Dendritic cell treated with granulocyte-macrophage colony-stimulating factor and Interleukin-4, amounts not matched to agents 40 ng/mL and 50 ng/mL, for 4 days (primary cell): ENCODE measurements around the gene ANTXR1.

Source experiments
- H3K27ac Mint-ChIP-seq: one replicate; pipeline ENCODE4 v1.8.0; 2022; ENCODE audit warnings: mild to moderate bottlenecking, mixed read lengths
- H3K27me3 Mint-ChIP-seq: one replicate; pipeline ENCODE4 v1.8.0; 2022; ENCODE audit warnings: mild to moderate bottlenecking, mixed read lengths
- H3K36me3 Mint-ChIP-seq: one replicate; pipeline ENCODE4 v1.8.0; 2022; ENCODE audit warnings: low read depth, mixed read lengths
- H3K4me1 Mint-ChIP-seq: one replicate; pipeline ENCODE4 v1.8.0; 2022; ENCODE audit warnings: low read depth, mixed read lengths
- H3K4me3 Mint-ChIP-seq: one replicate; pipeline ENCODE4 v1.8.0; 2022; ENCODE audit warnings: mild to moderate bottlenecking, moderate library complexity, mixed read lengths
- H3K9me3 Mint-ChIP-seq: one replicate; pipeline ENCODE4 v1.8.0; 2022; ENCODE audit warnings: mixed read lengths
- intact Hi-C: fragments of 100-400 bp; cut with micrococcal nuclease; formaldehyde crosslinking; loops from one replicate; pipeline ENCODE4 v1.15.0; 2022

Gene ANTXR1

DNA sequence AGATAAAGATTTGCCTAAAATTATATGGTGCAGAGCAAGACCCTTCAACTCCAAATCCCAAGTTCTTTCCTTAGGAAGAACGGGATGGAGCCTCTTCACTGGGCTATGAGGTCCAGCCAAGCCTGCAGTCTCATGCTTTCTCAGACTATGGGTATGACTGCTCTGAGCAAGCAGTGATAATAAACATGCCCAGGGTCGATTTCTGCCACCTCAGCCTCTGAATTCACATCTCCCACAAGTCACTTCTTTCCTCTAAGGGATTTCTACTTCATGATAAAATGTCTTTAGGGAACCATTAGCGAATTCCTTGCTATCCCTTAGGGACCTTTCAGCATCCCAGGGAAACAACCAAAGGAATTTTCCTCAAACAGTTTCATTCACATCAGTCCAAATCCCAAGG, 279.3 kb downstream of the ANTXR1 start:
- no peaks in the 10 kb centered on the region for H3K27me3 Mint-ChIP-seq
- no peak overlapping the region for H3K4me3 Mint-ChIP-seq
- H3K4me1 Mint-ChIP-seq, result no peaks in the 10 kb centered on the region
- H3K36me3 Mint-ChIP-seq, result no peaks in the 10 kb centered on the region
- no peaks in the 10 kb centered on the region for H3K9me3 Mint-ChIP-seq
- H3K27ac Mint-ChIP-seq, result no peak overlapping the region
- intact Hi-C loops, result no loop called here

DNA sequence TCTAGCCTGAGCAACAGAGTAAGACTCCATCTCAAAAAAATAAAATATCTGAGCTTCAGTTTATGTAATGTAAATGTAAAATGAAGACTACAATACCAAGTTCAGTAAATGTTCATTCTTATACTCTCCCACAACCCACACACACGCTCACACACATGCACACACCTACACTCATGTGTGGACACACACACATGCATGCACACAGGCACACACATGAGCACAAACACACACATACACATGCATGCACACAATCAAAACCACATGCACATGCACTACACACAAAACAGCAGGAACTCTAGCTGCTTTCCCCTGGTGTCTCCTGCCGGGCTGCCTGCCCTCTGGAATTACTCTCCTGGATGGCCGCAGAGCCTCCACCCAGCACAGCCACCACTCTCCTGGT, 283.4 kb downstream of the ANTXR1 start:
- H3K9me3 Mint-ChIP-seq, result no peaks in the 10 kb centered on the region
- H3K27ac Mint-ChIP-seq, result no peak overlapping the region
- H3K4me3 Mint-ChIP-seq, result no peak overlapping the region
- H3K4me1 Mint-ChIP-seq, result peaks cover 18% of the 10 kb centered on the region
- H3K27me3 Mint-ChIP-seq, result no peaks in the 10 kb centered on the region
- intact Hi-C loops, result no loop called here
- H3K36me3 Mint-ChIP-seq, result no peaks in the 10 kb centered on the region

DNA sequence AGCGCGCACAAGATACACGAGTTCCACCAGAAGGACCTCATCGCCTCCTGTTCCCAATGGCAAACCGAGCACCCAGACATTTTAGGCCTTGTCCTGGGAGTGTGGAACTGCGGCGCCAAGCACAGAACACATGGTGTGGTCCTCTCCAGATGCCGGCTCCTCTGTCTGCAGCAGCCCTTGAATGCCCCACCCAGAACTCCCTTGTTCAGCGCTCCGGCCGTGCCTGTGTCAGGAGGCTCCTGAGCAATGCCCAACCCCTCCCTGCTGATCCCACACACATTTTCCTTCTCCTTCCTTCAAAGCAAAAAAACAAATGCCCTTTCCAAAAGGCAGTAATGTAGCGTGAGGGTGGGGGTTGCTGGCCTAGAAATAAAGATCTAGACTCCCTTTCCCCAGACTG, 284.2 kb downstream of the ANTXR1 start:
- Mint-ChIP-seq H3K9me3 (no peaks in the 10 kb centered on the region), H3K27me3 (no peaks in the 10 kb centered on the region), H3K27ac (no peak overlapping the region), H3K4me3 (no peak overlapping the region), H3K4me1 (peaks cover 23% of the 10 kb centered on the region), H3K36me3 (no peaks in the 10 kb centered on the region)
- intact Hi-C loops, result no loop called here

DNA sequence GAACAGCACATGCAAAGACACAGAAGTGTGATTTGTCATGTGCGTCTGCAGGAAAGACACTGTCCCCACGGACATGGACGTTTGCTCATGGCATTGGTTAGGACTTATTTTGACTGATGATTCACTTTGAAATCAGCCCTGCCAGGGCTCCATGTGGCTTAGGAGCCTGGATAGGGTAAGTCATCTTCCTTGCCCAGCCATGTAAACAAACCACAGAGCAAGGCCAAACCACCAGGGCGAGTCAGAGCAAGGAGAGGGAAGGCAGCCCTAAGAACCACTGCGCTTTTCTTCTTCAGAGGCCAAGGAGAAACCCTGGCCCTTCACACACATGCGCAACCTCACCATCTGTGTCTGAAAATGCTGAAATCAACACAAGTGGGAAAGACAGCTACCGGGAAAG, 285.3 kb downstream of the ANTXR1 start:
- H3K36me3 Mint-ChIP-seq, result no peaks in the 10 kb centered on the region

DNA sequence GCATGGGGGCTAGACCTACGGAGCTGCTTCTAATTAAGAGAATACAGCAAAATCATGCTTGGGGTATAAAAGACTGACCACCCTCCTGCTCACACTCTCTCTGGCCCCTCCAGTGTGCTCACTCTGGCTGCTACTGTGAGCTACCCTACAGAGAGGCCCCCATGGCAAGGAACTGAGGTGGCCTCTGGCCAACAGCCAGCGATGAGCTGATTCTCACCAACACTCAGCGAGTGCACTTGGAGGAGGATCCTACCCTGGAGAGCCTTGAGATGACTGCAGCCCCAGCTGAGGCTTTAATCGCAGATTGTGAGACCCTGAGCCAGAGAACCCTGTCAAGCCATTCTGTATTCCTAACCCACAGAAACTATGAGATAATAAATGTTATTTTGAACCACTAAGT, 285.9 kb downstream of the ANTXR1 start:
- peaks cover 1% of the 10 kb centered on the region for H3K9me3 Mint-ChIP-seq
- intact Hi-C loops, result no loop called here
- H3K27me3 Mint-ChIP-seq, result peaks cover 1% of the 10 kb centered on the region
- no peaks in the 10 kb centered on the region for H3K36me3 Mint-ChIP-seq
- H3K27ac Mint-ChIP-seq, result no peak overlapping the region
- no peak overlapping the region for H3K4me3 Mint-ChIP-seq
- H3K4me1 Mint-ChIP-seq, result peaks cover 23% of the 10 kb centered on the region

More for the DNA sequence above, 285.3 kb downstream of the ANTXR1 start:
- intact Hi-C loops, result no loop called here
- Mint-ChIP-seq H3K4me3 (no peak overlapping the region), H3K27ac (no peak overlapping the region), H3K4me1 (peaks cover 23% of the 10 kb centered on the region), H3K9me3 (no peaks in the 10 kb centered on the region), H3K27me3 (no peaks in the 10 kb centered on the region)
